GM12878 (cell line): ENCODE results near the gene TIMM10. TPM values are rescaled to one million over a fixed set of nuclear protein-coding genes. Genes with fewer than 3 reads are reported as not detected.

Source experiments
- ATAC-seq: fragments of 200-7000 bp; cut with Tn5 transposase; 3 replicates; pipeline ENCODE4 v1.9.1; 2020; ENCODE audit warnings: mild to moderate bottlenecking, moderate library complexity
- BruUV-seq: library from RNA; stranded (reverse); fragments of 400-500 nt; replicated peaks from 2 replicates; lab custom pipeline; 2021; lab: Mats Ljungman, UMichigan
- CTCF ChIA-PET: fragments of 300-600 bp; sonication (Branson Sonifier 250); formaldehyde crosslinking; extraction: SDS; loops from one replicate; lab custom pipeline; 2021; ENCODE audit warnings: inconsistent platforms; lab: Yijun Ruan, JAX
- POLR2A ChIA-PET: fragments of 350-600 bp; formaldehyde crosslinking; extraction: SDS; loops from one replicate; lab custom pipeline; 2021; ENCODE audit warnings: inconsistent platforms; lab: Charles Lee
- RAD21 ChIA-PET: fragments of 300-600 bp; sonication (Branson Sonifier 250); formaldehyde crosslinking; loops from one replicate; lab custom pipeline; 2023; ENCODE audit warnings: antibody characterized with exemption; ENCODE audit not compliant: unreplicated experiment; lab: Charles Lee
- SMC1A ChIA-PET: fragments of 300-600 bp; sonication (Branson Sonifier 250); formaldehyde crosslinking; loops from one replicate; lab custom pipeline; 2023; ENCODE audit not compliant: unreplicated experiment, uncharacterized antibody; lab: Charles Lee
- DNase-seq: peaks from one replicate; pipeline ENCODE4 v3.0.0-alpha.2; 2011; ENCODE audit warnings: low read depth, low spot score
- FAIRE-seq: peaks from 3 replicates; lab custom pipeline; 2011; peaks lifted over from hg19 to GRCh38; lab: Jason Lieb, UNC
- H2AFZ ChIP-seq: 2 replicates; pipeline ENCODE4 v1.6.0; 2011; ENCODE audit warnings: low read depth, low read length, control low read depth; ENCODE audit not compliant: control insufficient read depth
- H3K27ac ChIP-seq: 2 replicates; pipeline ENCODE4 v1.5.1; 2011; ENCODE audit warnings: control low read depth; ENCODE audit not compliant: control insufficient read depth, insufficient read depth
- H3K27me3 ChIP-seq, 2 experiments: replicated peaks in 1 of 2; 2 replicates each; pipeline versions ENCODE4 v1.6.0 to v1.6.1; 2011; ENCODE audit warnings: low read length in 1 of 2; ENCODE audit not compliant: control insufficient read depth in 2 of 2, insufficient read depth in 2 of 2
- H3K36me3 ChIP-seq, 2 experiments: 2 replicates each; pipeline ENCODE4 v1.5.1; 2011; ENCODE audit warnings: low read length in 1 of 2; ENCODE audit not compliant: control insufficient read depth in 2 of 2, insufficient read depth in 2 of 2
- H3K4me1 ChIP-seq: 2 replicates; pipeline ENCODE4 v1.6.1; 2011; ENCODE audit warnings: mild to moderate bottlenecking, low read length, moderate library complexity, mixed read lengths; ENCODE audit not compliant: control insufficient read depth, insufficient read depth
- H3K4me2 ChIP-seq: 2 replicates; pipeline ENCODE4 v1.6.0; 2011; ENCODE audit warnings: control low read depth; ENCODE audit not compliant: control insufficient read depth, insufficient read depth
- H3K4me3 ChIP-seq: fragments of 200-600 bp; sonication (generic); 2 replicates; pipeline ENCODE4 v1.5.1; 2016
- H3K79me2 ChIP-seq: 2 replicates; pipeline ENCODE4 v1.6.0; 2011; ENCODE audit warnings: low read length; ENCODE audit not compliant: control insufficient read depth, insufficient read depth
- H3K9ac ChIP-seq: 2 replicates; pipeline ENCODE4 v1.8.0; 2011; ENCODE audit warnings: low read length, control low read depth, mixed read lengths; ENCODE audit not compliant: control insufficient read depth, insufficient read depth
- H3K9me3 ChIP-seq: replicated peaks from 3 replicates; pipeline ENCODE4 v1.5.1; 2011; ENCODE audit warnings: mild to moderate bottlenecking, low read length; ENCODE audit not compliant: control insufficient read depth, insufficient read depth
- H4K20me1 ChIP-seq: 2 replicates; pipeline ENCODE4 v1.6.0; 2011; ENCODE audit not compliant: control insufficient read depth, insufficient read depth
- CBX3 ChIP-seq: fragments of 200-600 bp; sonication (generic); IDR thresholded peaks from 2 replicates; pipeline ENCODE4 v1.6.1; 2016; ENCODE audit warnings: low read depth, borderline replicate concordance
- KLF5 ChIP-seq: fragments of 450-650 bp; IDR thresholded peaks from 2 replicates; pipeline ENCODE4 v1.6.1; 2014; ENCODE audit warnings: mild to moderate bottlenecking; ENCODE audit not compliant: partially characterized antibody
- MXI1 ChIP-seq: fragments of 150-350 bp; IDR thresholded peaks from 2 replicates; pipeline ENCODE4 v1.6.1; 2011; ENCODE audit warnings: low read depth, mild to moderate bottlenecking, inconsistent platforms, low read length, improper control_type of control experiment
- NFYB ChIP-seq: IDR thresholded peaks from 2 replicates; pipeline ENCODE4 v1.6.1; 2011; ENCODE audit warnings: low read depth, mild to moderate bottlenecking, low read length, improper control_type of control experiment, moderate library complexity; ENCODE audit not compliant: insufficient read depth
- RAD21 ChIP-seq: IDR thresholded peaks from 2 replicates; pipeline ENCODE4 v1.6.1; 2011; ENCODE audit warnings: mild to moderate bottlenecking, low read depth, low read length, moderate library complexity; ENCODE audit not compliant: insufficient read depth
- TARDBP ChIP-seq: IDR thresholded peaks from 2 replicates; pipeline ENCODE4 v1.6.1; 2016; ENCODE audit warnings: borderline replicate concordance
- ZBTB4 ChIP-seq: fragments of 450-650 bp; formaldehyde crosslinking; IDR thresholded peaks from 2 replicates; pipeline ENCODE4 v1.4.0; 2022; ENCODE audit warnings: mild to moderate bottlenecking, moderate library complexity
- WGBS: methylation state at CpG from one replicate; pipeline ENCODE4 v1.1.6; 2016; ENCODE audit warnings: low lambda C conversion rate; ENCODE audit not compliant: insufficient replicate concordance, insufficient coverage; ENCODE audit errors: missing lambda C conversion rate; 5-methylcytosine and 5-hydroxymethylcytosine counted together
- in situ Hi-C: fragments of 300-500 bp; cut with MboI; formaldehyde crosslinking; loops from 9 replicates; pipeline ENCODE4 v1.14.3; 2018; ENCODE audit warnings: mixed read lengths
- intact Hi-C: fragments of 100-400 bp; cut with micrococcal nuclease; formaldehyde crosslinking; loops from one replicate; pipeline ENCODE4 v1.14.2; 2022; ENCODE audit not compliant: unreplicated experiment
- polyA plus RNA-seq, 11 experiments: library from polyadenylated mRNA; depleted of rRNA in 4 of 11; unstranded in 6 of 11; stranded (reverse) in 5 of 11; fragments of >200 nt; fragmentation: Nextera tagmentation in 4 of 11; fragmentation: Illumina TruSeq in 1 of 11; extraction: Ambion mirVana in 4 of 11; extraction: Trizol in 1 of 11; gene quantifications; 1 replicate in 1 of 11; 2 replicates in 10 of 11; pipeline versions ENCODE4 v1.2.1 to v1.2.3, GENCODE V29; 2011 to 2016; ENCODE audit warnings: inconsistent platforms in 2 of 11, missing spikeins in 2 of 11, low read depth in 1 of 11
- total RNA-seq, 4 experiments: library from RNA; depleted of rRNA in 3 of 4; stranded (reverse); fragments of >200 nt in 3 of 4; fragmentation: Illumina TruSeq in 1 of 4; extraction: Trizol in 1 of 4; gene quantifications; 2 replicates each; pipeline versions ENCODE4 v1.2.1 to v1.2.3, GENCODE V29; 2013 to 2021

TIMM10 gene
- total and polyA plus RNA-seq, 10 of the 15 experiments (the other 5 are each of a cell fraction or from before 2014, with no cell fraction given) = 148 to 898 (median 206) TPM

GRCh38 chr11:57562596-57562995, 32.0 kb upstream of the TIMM10 start:
- Histone ChIP-seq H4K20me1 (no peaks in the 10 kb centered on the region), H3K79me2 (peaks cover 58% of the 10 kb centered on the region), H3K9me3 (no peaks in the 10 kb centered on the region), H3K4me2 (no peak overlapping the region), H2AFZ (no peak overlapping the region), H3K27ac (no peak overlapping the region), H3K9ac (no peak overlapping the region), H3K4me1 (peaks cover 4% of the 10 kb centered on the region), H3K36me3 (peaks cover 6 to 23% of the 10 kb centered on the region in 2 experiments), H3K4me3 (no peak overlapping the region), H3K27me3 (no peaks in the 10 kb centered on the region)
- in situ Hi-C loops (no loop called here), intact Hi-C loops (loop anchor here (10.0 kb wide), 1 partner anchor 222 kb away; no protein-coding TSS in a partner anchor)
- TF ChIP-seq CBX3 (no peak), RAD21 (peak; percentile 17; the same call in 1 of the 2 replicates), KLF5 (no peak)
- ChIA-PET SMC1A (interaction anchor here (1.3 kb wide), 1 partner anchor 69 kb away, joined by 3 read pairs; no protein-coding TSS in a partner anchor), POLR2A (interaction anchor here (0.6 kb wide), 1 partner anchor 230 kb away, joined by 3 read pairs; no protein-coding TSS in a partner anchor), CTCF (interaction anchor here (0.6 to 1.3 kb wide), 3 partner anchors 12 to 82 kb away, joined by 3 to 5 read pairs (median 5); no protein-coding TSS in a partner anchor), RAD21 (interaction anchor here (0.7 to 1.4 kb wide), 2 partner anchors 13 to 34 kb away, joined by 3 read pairs; no protein-coding TSS in a partner anchor)
- BruUV-seq = no TSS peak
- no peak for FAIRE-seq
- no peak for ATAC-seq
- 96% methylated on average over 4 of the region's 4 CpGs for WGBS
- DNase-seq = no peak

- ATAC-seq (no peak), DNase-seq (no peak)
- WGBS = 100% methylated on average over 4 of the region's 4 CpGs
- Histone ChIP-seq H3K27me3 (no peaks in the 10 kb centered on the region), H3K36me3 (peaks cover 13 to 32% of the 10 kb centered on the region in 2 experiments), H2AFZ (no peak overlapping the region), H3K9ac (no peak overlapping the region)
- SMC1A ChIA-PET = interaction anchor here (0.6 kb wide), 1 partner anchor 92 kb away, joined by 3 read pairs; no protein-coding TSS in a partner anchor
- BruUV-seq = no TSS peak
- TF ChIP-seq TARDBP (no peak), ZBTB4 (CRISPR knock-in tag) (no peak), MXI1 (no peak), NFYB (no peak)
- TF ChIP-seq, all 136 proteins: peak for 0
- ChIA-PET CTCF (interaction anchor here (0.6 to 1.0 kb wide), 3 partner anchors 9 to 81 kb away, joined by 3 read pairs; no protein-coding TSS in a partner anchor), RAD21 (no interaction called here), POLR2A (no interaction called here)
- no peak overlapping the region for H3K4me3 ChIP-seq
- intact Hi-C loops = loop anchor here (10.0 kb wide), 1 partner anchor 225 kb away; no protein-coding TSS in a partner anchor
- no peaks in the 10 kb centered on the region for H3K9me3 ChIP-seq
- H3K4me1 ChIP-seq = no peaks in the 10 kb centered on the region; the same call in 1 of the 2 replicates
- H4K20me1 ChIP-seq = no peaks in the 10 kb centered on the region
- no peak for FAIRE-seq
- H3K4me2 ChIP-seq = no peak overlapping the region
- no peak overlapping the region for H3K27ac ChIP-seq
- in situ Hi-C loops = no loop called here
- peaks cover 35% of the 10 kb centered on the region for H3K79me2 ChIP-seq
Measured at GRCh38 chr11:57560146-57560545, 29.6 kb upstream of the TIMM10 start.
